Measurements from ENCODE around the gene NCK2.

NCK2 gene

GRCh38 chr2:105926960-105927678 is 182.4 kb downstream of the NCK2 start:
- DNase-seq (ENCODE audit: low read depth), result no peak

GRCh38 chr2:105928086-105928485 is 183.4 kb downstream of the NCK2 start:
- no peak for DNase-seq (ENCODE audit: low read depth)

- DNase-seq (ENCODE audit: low read depth), result no peak
These were observed 183.9 kb downstream of the NCK2 start for GRCh38 chr2:105928563-105928962.

GRCh38 chr2:105929516-105929915 is 184.8 kb downstream of the NCK2 start:
- DNase-seq (ENCODE audit: low read depth), result no peak

GRCh38 chr2:105932582-105932981 is 187.9 kb downstream of the NCK2 start:
- no peak for DNase-seq (ENCODE audit: low read depth)

GRCh38 chr2:105933906-105934305 is 189.2 kb downstream of the NCK2 start:
- no peak for DNase-seq (ENCODE audit: low read depth)

GRCh38 chr2:105934467-105934866 is 189.8 kb downstream of the NCK2 start:
- DNase-seq (ENCODE audit: low read depth), result no peak

GRCh38 chr2:105935063-105935462 is 190.4 kb downstream of the NCK2 start:
- no peak for DNase-seq (ENCODE audit: low read depth)

GRCh38 chr2:105936954-105937353 is 192.2 kb downstream of the NCK2 start:
- no peak for DNase-seq (ENCODE audit: low read depth)

GRCh38 chr2:105937498-105938097 is 192.9 kb downstream of the NCK2 start:
- DNase-seq (ENCODE audit: low read depth), result no peak
